Astrocyte of the spinal cord (primary cell): ENCODE measurements around the gene LMBRD1.
"Not testable (repeated sequence)": the region's sequence is repeated elsewhere in the genome, so short reads cannot be mapped to it uniquely, and the experiment has no call there.

Experiments used
- DNase-seq: peaks from one replicate; pipeline ENCODE4 v3.0.0; 2011; ENCODE audit warnings: low read depth, low spot score
- H3K4me3 ChIP-seq: 2 replicates; pipeline ENCODE4 v1.5.1; 2011; ENCODE audit warnings: low read depth, mild to moderate bottlenecking, low read length, moderate library complexity
- CTCF ChIP-seq: IDR thresholded peaks from 2 replicates; pipeline ENCODE4 v1.5.1; 2012; ENCODE audit warnings: low read depth, mild to moderate bottlenecking, low read length, inconsistent platforms
- in situ Hi-C: cut with HindIII; loops from 2 replicates; pipeline ENCODE4 v1.10.0; 2017; ENCODE audit warnings: low sequenced_read_pairs

The LMBRD1 gene

GRCh38 chr6:69827276-69827893, 30.6 kb upstream of the LMBRD1 start:
- no peak overlapping the region for H3K4me3 ChIP-seq
- in situ Hi-C loops, result no loop called here
- no peak for TF ChIP-seq CTCF
- peak; percentile 66 for DNase-seq

- no peak for TF ChIP-seq CTCF
- in situ Hi-C loops, result no loop called here
- H3K4me3 ChIP-seq, result no peak overlapping the region
- peak; percentile 6 for DNase-seq
These were observed 29.1 kb upstream of the LMBRD1 start for GRCh38 chr6:69825904-69826303.

GRCh38 chr6:69824355-69824754, 27.5 kb upstream of the LMBRD1 start:
- in situ Hi-C loops, result not testable (repeated sequence)

GRCh38 chr6:69820438-69820837, 23.6 kb upstream of the LMBRD1 start:
- no peak for DNase-seq
- no peak overlapping the region for H3K4me3 ChIP-seq
- TF ChIP-seq CTCF, result no peak
- in situ Hi-C loops, result no loop called here

More at GRCh38 chr6:69824355-69824754, 27.5 kb upstream of the LMBRD1 start:
- not testable (repeated sequence) for DNase-seq, H3K4me3 ChIP-seq

- no peak overlapping the region for H3K4me3 ChIP-seq
- DNase-seq, result no peak
- in situ Hi-C loops, result no loop called here
- no peak for TF ChIP-seq CTCF
These were observed 23.2 kb upstream of the LMBRD1 start for GRCh38 chr6:69820018-69820417.

- in situ Hi-C loops, result no loop called here
These were observed 22.3 kb upstream of the LMBRD1 start for GRCh38 chr6:69819138-69819537.

More at GRCh38 chr6:69819138-69819537, 22.3 kb upstream of the LMBRD1 start:
- no peak for DNase-seq
- H3K4me3 ChIP-seq, result no peak overlapping the region
- no peak for TF ChIP-seq CTCF
